ENCODE results near the gene CRCP.
"Not testable (repeated sequence)": the region's sequence is repeated elsewhere in the genome, so short reads cannot be mapped to it uniquely, and the experiment has no call there.

Gene CRCP

GRCh38 chr7:66156035-66156434 lies 41.4 kb downstream of the CRCP start:
- not testable (repeated sequence) for DNase-seq (ENCODE audit: low read depth)

- no peak for DNase-seq (ENCODE audit: low read depth)
Observed at GRCh38 chr7:66157060-66157459, 42.4 kb downstream of the CRCP start.

GRCh38 chr7:66162622-66163021 lies 48.0 kb downstream of the CRCP start:
- DNase-seq (ENCODE audit: low read depth) = no peak

- no peak for DNase-seq (ENCODE audit: low read depth)
Observed at GRCh38 chr7:66163186-66163610, 48.6 kb downstream of the CRCP start.

GRCh38 chr7:66164356-66164755 lies 49.7 kb downstream of the CRCP start:
- no peak for DNase-seq (ENCODE audit: low read depth)

GRCh38 chr7:66167773-66168387 lies 53.2 kb downstream of the CRCP start:
- DNase-seq (ENCODE audit: low read depth) = no peak

- DNase-seq (ENCODE audit: low read depth) = no peak
Observed at GRCh38 chr7:66169616-66170015, 55.0 kb downstream of the CRCP start.

- DNase-seq (ENCODE audit: low read depth) = no peak
Observed at GRCh38 chr7:66170309-66171231, 55.9 kb downstream of the CRCP start.

GRCh38 chr7:66172536-66173401 lies 58.1 kb downstream of the CRCP start:
- DNase-seq (ENCODE audit: low read depth) = not testable (repeated sequence)

GRCh38 chr7:66173856-66174255 lies 59.2 kb downstream of the CRCP start:
- DNase-seq (ENCODE audit: low read depth) = no peak

GRCh38 chr7:66175006-66175405 lies 60.4 kb downstream of the CRCP start:
- DNase-seq (ENCODE audit: low read depth) = not testable (repeated sequence)

- no peak for DNase-seq (ENCODE audit: low read depth)
Observed at GRCh38 chr7:66176914-66177313, 62.3 kb downstream of the CRCP start.

- DNase-seq (ENCODE audit: low read depth) = no peak
Observed at GRCh38 chr7:66178258-66178657, 63.6 kb downstream of the CRCP start.

GRCh38 chr7:66181329-66181728 lies 66.7 kb downstream of the CRCP start:
- DNase-seq (ENCODE audit: low read depth) = no peak

GRCh38 chr7:66181845-66182244 lies 67.2 kb downstream of the CRCP start:
- no peak for DNase-seq (ENCODE audit: low read depth)

- no peak for DNase-seq (ENCODE audit: low read depth)
Observed at GRCh38 chr7:66182920-66183319, 68.3 kb downstream of the CRCP start.

GRCh38 chr7:66183700-66184099 lies 69.1 kb downstream of the CRCP start:
- DNase-seq (ENCODE audit: low read depth) = no peak

- DNase-seq (ENCODE audit: low read depth) = no peak
Observed at GRCh38 chr7:66185680-66186187, 71.1 kb downstream of the CRCP start.

- no peak for DNase-seq (ENCODE audit: low read depth)
Observed at GRCh38 chr7:66186991-66187390, 72.3 kb downstream of the CRCP start.

- DNase-seq (ENCODE audit: low read depth) = no peak
Observed at GRCh38 chr7:66187905-66188304, 73.3 kb downstream of the CRCP start.

- DNase-seq (ENCODE audit: low read depth) = no peak
Observed at GRCh38 chr7:66188645-66189044, 74.0 kb downstream of the CRCP start.

All from stimulated activated CD8-positive, alpha-beta memory T cell treated with anti-CD3 and anti-CD28 coated beads, Interleukin-12 subunit alpha, Interleukin-12 subunit beta, amount 100 ng/mL, for 1 hour (primary cell).